ENCODE results near the gene MOCS2.

DNA sequence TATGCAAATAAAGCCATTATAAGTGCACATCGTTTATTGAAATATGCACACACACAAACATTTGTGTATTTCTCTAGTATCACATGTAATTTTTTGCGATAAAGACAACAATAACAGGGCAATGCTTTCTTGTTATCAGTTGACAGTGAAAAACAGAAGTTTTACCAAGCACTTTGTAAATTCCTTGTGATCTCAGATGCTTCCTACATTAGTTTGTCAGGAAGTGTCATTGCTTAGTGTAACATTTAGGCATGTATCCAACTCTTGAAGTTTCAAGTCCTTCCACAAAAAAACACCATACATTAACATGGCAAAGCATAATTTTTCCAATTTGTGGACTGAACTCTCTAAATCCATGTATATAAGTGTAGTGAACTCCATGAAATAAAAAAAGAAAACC lies 46.4 kb downstream of the MOCS2 start:
- no peak for TF ChIP-seq CTCF (IDR thresholded peaks at IDR 0.05)
- TF ChIP-seq POLR2A (IDR thresholded peaks at IDR 0.05): no peak

All from uterus (tissue), 2 donors.